AG04449 (cell line): ENCODE data around the gene C1orf53.

ENCODE experiments used
- CTCF ChIA-PET: fragments of 350-600 bp; formaldehyde crosslinking; extraction: SDS; loops from one replicate; lab custom pipeline; 2021; ENCODE audit warnings: antibody characterized with exemption; lab: Yijun Ruan, JAX
- POLR2A ChIA-PET: fragments of 400-600, 350-600 bp; formaldehyde crosslinking; extraction: SDS; loops from one replicate; lab custom pipeline; 2020; ENCODE audit warnings: antibody characterized with exemption, inconsistent platforms; lab: Yijun Ruan, JAX
- DNase-seq: peaks from one replicate; pipeline ENCODE4 v3.0.0-alpha.2; 2010; ENCODE audit warnings: low read depth, low spot score
- H3K4me3 ChIP-seq: 2 replicates; pipeline ENCODE4 v1.5.1; 2011; ENCODE audit warnings: low read depth, mild to moderate bottlenecking, control low read depth, low read length
- TF ChIP-seq, protein P1 (sequence below): IDR thresholded peaks from one replicate; pipeline ENCODE4 v1.5.1; 2011; ENCODE audit warnings: mild to moderate bottlenecking, moderate library complexity, low read length, control low read depth, inconsistent platforms; ENCODE audit not compliant: insufficient read depth; ENCODE audit errors: missing control alignments

C1orf53 gene

DNA sequence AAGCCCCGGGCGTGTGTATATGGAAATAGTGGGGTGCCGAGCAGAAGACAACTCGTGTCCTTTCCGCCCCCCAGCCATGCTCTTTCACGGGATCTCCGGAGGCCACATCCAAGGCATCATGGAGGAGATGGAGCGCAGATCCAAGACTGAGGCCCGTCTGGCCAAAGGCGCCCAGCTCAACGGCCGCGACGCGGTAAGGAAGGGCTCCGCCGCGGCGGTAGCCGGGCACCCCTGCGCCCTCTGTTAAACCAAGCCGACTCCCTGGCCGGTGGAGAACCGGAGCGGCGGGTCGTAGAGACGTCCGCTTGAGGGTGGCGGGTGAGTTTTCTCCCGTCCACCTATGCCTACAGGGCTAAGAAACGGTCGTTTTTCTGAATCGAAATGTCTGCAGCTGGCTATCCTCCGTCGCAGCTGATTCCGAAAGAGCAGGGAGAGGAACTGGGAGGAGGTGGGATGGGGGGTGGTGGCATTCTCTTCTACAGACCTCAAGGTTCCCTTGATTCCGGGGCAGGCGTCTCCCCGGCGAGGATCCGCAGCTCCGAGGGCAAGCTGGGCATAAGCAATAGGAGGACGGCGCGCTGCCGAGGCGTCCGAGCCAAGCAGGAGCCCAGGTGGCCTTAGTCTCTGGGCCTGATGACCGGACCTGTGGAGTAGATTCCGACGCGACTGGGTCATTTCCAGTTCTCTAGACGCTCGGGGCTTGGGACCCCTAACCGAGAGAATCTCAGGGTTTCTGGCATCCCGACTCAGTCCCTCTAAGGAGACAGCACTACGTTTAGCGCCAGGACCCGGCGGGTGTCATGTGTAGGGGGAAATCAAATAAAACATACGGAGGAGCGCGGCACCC is 15.6 kb downstream of the C1orf53 start:
- TF ChIP-seq, protein P1, sequence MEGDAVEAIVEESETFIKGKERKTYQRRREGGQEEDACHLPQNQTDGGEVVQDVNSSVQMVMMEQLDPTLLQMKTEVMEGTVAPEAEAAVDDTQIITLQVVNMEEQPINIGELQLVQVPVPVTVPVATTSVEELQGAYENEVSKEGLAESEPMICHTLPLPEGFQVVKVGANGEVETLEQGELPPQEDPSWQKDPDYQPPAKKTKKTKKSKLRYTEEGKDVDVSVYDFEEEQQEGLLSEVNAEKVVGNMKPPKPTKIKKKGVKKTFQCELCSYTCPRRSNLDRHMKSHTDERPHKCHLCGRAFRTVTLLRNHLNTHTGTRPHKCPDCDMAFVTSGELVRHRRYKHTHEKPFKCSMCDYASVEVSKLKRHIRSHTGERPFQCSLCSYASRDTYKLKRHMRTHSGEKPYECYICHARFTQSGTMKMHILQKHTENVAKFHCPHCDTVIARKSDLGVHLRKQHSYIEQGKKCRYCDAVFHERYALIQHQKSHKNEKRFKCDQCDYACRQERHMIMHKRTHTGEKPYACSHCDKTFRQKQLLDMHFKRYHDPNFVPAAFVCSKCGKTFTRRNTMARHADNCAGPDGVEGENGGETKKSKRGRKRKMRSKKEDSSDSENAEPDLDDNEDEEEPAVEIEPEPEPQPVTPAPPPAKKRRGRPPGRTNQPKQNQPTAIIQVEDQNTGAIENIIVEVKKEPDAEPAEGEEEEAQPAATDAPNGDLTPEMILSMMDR = no peak
- POLR2A ChIA-PET = interaction anchor here (0.8 to 2.2 kb wide), 5 partner anchors 8 to 239 kb away, joined by 3 to 11 read pairs (median 5); partner anchors contain the start of genes C1orf53 and NEK7
- peak overlapping the region; percentile 80 for H3K4me3 ChIP-seq
- no peak for DNase-seq
- CTCF ChIA-PET = interaction anchor here (0.6 to 7.7 kb wide), 14 partner anchors 8 to 549 kb away, joined by 3 to 147 read pairs (median 4); partner anchors contain the start of gene C1orf53

DNA sequence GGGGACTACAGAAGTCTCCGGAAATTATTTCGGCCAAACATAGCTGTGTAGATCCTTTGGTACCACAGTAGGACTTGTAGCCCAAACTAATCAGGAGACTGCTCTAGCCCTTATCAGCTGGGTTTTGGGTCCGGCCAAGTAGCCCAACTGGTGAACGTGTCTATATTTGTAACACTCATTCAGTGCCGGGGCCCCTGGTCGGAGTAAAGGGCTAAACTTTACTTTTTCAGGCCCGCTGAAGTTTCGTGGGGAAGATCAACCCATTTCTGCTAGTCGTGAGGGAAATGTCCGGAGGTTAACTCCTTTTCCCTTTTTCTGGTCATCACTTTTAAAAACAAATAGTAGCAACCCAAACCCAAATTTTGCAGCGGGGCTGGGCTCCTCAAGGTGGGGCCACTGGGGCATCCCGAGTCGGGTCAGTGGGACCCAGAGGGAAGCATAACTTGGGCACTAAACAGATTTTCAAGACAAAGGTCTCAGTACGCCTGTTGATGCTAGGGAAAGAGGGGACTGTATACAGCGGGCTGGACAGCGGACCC is 16.4 kb downstream of the C1orf53 start:
- H3K4me3 ChIP-seq = peak overlapping the region; percentile 80
- POLR2A ChIA-PET = interaction anchor here (0.8 kb wide), 1 partner anchor 207 kb away, joined by 4 read pairs; no protein-coding TSS in a partner anchor
- CTCF ChIA-PET = interaction anchor here (0.8 to 7.7 kb wide), 9 partner anchors 7 to 547 kb away, joined by 3 to 147 read pairs (median 4); partner anchors contain the start of gene C1orf53
- TF ChIP-seq, protein P1 = no peak
- DNase-seq = no peak

DNA sequence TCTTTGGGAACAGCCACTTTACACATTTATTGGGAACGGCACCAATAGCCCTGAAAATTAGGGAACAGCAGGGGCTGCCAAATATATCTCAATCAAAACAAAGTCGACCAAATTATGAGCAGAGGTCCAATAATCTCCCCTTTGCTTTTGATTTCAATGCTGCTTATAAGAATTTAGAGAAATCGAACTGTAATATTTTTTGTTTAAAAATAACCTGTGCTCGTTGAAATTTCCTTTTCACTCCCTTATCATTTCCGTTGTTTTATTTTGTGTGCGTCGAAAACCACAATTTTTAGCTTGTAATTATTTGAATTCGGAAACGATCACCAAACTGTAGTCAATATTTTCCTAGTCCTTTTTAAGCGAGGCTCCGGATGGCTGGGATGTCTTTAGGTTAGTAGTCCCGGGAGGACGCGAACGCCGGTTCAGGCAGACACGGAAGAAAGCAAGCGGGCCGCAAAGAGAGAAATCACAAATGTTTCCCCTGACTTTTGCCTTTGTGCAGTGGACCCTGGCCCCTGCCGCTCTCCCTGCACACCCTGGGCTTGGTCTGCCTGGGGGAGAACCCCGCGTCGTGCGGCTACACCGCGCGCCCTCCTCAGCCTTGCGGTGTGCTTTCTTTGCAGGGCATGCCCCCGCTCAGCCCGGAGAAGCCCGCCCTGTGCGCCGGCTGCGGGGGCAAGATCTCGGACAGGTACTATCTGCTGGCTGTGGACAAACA is 17.1 kb downstream of the C1orf53 start:
- TF ChIP-seq, protein P1 = no peak
- CTCF ChIA-PET = interaction anchor here (0.8 to 7.7 kb wide), 9 partner anchors 7 to 398 kb away, joined by 3 to 147 read pairs (median 5); partner anchors contain the start of gene C1orf53
- no peak for DNase-seq
- H3K4me3 ChIP-seq = peak overlapping the region; percentile 80
- POLR2A ChIA-PET = no interaction called here

DNA sequence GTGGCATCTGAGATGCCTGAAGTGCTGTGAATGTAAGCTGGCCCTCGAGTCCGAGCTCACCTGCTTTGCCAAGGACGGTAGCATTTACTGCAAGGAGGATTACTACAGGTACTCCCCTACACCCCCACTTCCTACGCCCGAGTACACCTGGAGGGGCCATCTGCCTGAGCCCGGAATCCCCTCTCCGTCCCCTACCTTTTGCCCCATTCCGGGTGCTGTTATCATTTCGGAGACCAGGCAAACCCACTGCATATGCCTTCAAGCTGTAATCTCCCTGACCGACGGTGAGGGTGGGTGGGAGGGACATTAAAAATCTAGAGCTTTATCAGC is 17.6 kb downstream of the C1orf53 start:
- ChIA-PET CTCF (interaction anchor here (0.8 to 7.7 kb wide), 7 partner anchors 10 to 400 kb away, joined by 3 to 147 read pairs (median 4); no protein-coding TSS in a partner anchor), POLR2A (no interaction called here)
- no peak for DNase-seq
- TF ChIP-seq, protein P1 = no peak
- peak overlapping the region; percentile 80 for H3K4me3 ChIP-seq

DNA sequence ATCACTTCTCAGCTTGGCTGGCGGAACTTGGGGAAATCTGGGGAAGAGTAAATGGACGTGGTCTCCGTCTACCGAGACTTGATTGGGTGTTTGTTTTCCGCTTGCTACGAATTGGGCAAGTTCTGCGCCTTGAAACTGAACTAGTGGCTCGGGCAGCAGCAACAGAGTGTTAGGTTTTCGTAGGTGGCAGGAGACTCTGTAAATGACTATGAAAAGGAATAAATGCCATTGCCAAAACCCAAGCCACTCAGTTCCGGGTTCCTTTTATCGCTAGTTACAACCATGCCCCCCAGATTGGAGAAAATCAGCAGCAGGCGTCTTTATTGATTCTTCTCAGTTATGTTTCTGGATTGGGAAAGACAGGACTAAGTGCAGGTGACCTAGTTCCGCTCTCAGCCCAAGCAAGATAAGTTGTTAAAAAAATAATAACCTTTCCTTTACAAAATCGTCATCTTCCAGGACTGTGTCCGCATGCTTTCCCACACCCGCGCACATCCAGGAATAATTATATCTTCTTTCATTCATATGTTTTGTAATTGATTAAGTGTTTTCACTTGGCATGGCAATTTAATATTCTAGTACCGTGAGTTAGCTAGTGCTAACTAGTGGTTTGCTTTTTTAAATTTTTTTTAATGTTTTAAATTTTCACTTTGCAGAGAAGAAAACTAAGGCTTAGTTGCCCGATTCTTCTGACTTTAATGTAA is 18.1 kb downstream of the C1orf53 start:
- ChIA-PET CTCF (interaction anchor here (1.3 to 7.7 kb wide), 6 partner anchors 10 to 400 kb away, joined by 3 to 147 read pairs (median 4); no protein-coding TSS in a partner anchor), POLR2A (no interaction called here)
- DNase-seq = no peak
- peak overlapping the region; percentile 80 for H3K4me3 ChIP-seq
- TF ChIP-seq, protein P1 = no peak
